ENCODE measurements around the gene NUP58. TPM values are rescaled to one million over a fixed set of nuclear protein-coding genes. Genes with fewer than 3 reads are reported as not detected.
"Not testable (repeated sequence)": the region's sequence is repeated elsewhere in the genome, so short reads cannot be mapped to it uniquely, and the experiment has no call there.

NUP58 gene
- total RNA-seq, 4 donors from 2014 or later = 24.4 to 96.6 (median 42.4) TPM

- Histone ChIP-seq H3K36me3 (no peaks in the 10 kb centered on the region), H3K9me3 (no peaks in the 10 kb centered on the region), H3K27ac (no peak overlapping the region), H3K4me1 (no peaks in the 10 kb centered on the region), H3K27me3 (no peaks in the 10 kb centered on the region), H3K4me3 (no peak overlapping the region)
- DNase-seq = no peak
- TF ChIP-seq, protein P1, sequence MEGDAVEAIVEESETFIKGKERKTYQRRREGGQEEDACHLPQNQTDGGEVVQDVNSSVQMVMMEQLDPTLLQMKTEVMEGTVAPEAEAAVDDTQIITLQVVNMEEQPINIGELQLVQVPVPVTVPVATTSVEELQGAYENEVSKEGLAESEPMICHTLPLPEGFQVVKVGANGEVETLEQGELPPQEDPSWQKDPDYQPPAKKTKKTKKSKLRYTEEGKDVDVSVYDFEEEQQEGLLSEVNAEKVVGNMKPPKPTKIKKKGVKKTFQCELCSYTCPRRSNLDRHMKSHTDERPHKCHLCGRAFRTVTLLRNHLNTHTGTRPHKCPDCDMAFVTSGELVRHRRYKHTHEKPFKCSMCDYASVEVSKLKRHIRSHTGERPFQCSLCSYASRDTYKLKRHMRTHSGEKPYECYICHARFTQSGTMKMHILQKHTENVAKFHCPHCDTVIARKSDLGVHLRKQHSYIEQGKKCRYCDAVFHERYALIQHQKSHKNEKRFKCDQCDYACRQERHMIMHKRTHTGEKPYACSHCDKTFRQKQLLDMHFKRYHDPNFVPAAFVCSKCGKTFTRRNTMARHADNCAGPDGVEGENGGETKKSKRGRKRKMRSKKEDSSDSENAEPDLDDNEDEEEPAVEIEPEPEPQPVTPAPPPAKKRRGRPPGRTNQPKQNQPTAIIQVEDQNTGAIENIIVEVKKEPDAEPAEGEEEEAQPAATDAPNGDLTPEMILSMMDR (IDR thresholded peaks at IDR 0.05) = no peak
- no peak for TF ChIP-seq POLR2A (IDR thresholded peaks at IDR 0.05)
Observed at GRCh38 chr13:25352806-25353205, 51.4 kb downstream of the NUP58 start.

DNA sequence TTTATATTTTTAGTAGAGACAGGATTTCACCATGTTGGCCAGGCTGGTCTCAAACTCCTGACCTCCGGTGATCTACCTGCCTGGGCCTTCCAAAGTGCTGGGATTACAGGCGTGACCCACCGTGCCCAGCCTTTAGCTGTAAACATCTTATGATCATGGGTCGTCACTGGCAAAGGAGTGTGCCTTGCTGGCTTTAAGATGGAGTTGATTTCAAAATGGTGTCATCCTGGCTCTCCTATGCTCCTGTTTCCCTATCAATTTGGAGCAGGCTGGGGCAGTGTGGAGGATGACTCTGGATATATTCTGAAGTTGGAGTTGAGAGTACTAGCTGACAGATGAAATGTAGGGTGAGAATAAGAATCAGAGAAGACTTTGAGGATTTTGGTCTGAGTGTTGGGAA is 51.9 kb downstream of the NUP58 start:
- no peaks in the 10 kb centered on the region for H3K27me3 ChIP-seq
- H3K9me3 ChIP-seq = no peaks in the 10 kb centered on the region
- DNase-seq = no peak
- TF ChIP-seq, protein P1 (IDR thresholded peaks at IDR 0.05) = no peak
- no peak for TF ChIP-seq POLR2A (IDR thresholded peaks at IDR 0.05)
- no peak overlapping the region for H3K27ac ChIP-seq
- no peak overlapping the region for H3K4me3 ChIP-seq
- no peaks in the 10 kb centered on the region for H3K4me1 ChIP-seq
- H3K36me3 ChIP-seq = no peaks in the 10 kb centered on the region

DNA sequence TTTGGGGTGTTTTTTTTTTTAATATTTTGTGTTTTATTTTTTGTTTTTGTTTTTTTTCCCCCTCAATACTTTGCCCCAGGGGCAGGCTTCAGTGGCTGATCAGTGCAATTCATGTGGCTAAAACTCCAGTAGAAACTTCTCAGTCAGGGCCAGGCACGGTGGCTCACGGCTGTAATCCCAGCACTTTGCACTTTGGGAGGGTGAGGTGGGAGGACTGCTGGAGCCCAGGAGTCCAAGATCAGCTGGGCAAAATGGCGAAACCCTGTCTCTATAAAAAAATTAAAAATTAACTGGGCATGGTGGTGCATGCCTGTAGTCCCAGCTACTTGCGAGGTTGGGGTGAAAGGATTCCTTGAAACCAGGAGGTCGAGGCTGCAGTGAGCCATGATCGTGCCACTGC is 53.0 kb downstream of the NUP58 start:
- no peaks in the 10 kb centered on the region for H3K4me1 ChIP-seq
- no peak for DNase-seq

DNA sequence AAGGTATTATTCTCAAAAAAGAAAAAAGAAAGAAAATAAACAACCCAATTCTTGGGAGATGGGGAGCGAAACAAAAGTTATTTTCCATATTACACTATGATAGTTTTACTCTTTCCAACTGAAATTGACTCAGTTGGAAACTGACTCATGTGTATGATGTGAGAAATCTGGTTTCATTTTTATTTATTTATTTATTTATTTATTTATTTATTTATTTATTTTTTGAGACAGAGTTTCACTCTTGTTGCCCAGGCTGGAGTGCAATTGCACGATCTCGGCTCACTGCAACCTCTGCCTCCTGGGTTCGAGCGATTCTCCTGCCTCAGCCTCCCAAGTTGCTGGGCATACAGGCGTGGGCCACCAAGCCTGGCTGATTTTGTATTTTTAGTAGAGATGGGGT is 59.0 kb downstream of the NUP58 start:
- not testable (repeated sequence) for H3K4me3 ChIP-seq, H3K4me1 ChIP-seq, DNase-seq, H3K9me3 ChIP-seq, H3K27ac ChIP-seq, H3K27me3 ChIP-seq, H3K36me3 ChIP-seq

More for the DNA sequence above, 53.0 kb downstream of the NUP58 start:
- H3K4me3 ChIP-seq = no peak overlapping the region
- no peaks in the 10 kb centered on the region for H3K9me3 ChIP-seq
- no peak overlapping the region for H3K27ac ChIP-seq
- H3K36me3 ChIP-seq = no peaks in the 10 kb centered on the region
- TF ChIP-seq POLR2A (IDR thresholded peaks at IDR 0.05) = no peak
- TF ChIP-seq, protein P1 (IDR thresholded peaks at IDR 0.05) = no peak
- no peaks in the 10 kb centered on the region for H3K27me3 ChIP-seq

DNA sequence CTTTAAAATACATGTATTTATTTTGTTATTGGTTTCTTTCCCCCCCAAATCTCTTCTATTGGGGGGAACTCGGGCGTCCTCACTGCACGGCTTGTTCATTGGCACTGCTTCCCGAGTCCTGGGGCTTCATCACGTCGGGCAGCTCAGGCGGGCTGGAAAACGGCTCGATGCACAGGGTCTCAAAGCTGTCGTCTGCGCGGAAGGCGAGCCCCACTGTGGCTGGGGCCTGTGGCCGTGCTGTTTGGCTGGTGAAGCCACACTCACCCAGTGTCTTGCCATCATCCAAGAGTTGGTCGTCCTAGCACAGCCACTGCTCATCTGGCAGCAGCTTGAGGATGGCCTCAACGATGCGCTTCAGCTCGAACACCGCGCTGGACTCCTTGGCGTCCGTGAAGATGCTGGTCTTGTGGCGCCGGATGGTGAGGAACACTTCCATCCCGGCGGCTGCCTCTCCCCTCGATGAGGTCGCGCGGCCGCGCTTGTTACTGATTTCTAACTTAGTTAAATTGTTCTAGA is 64.4 kb downstream of the NUP58 start:
- H3K27ac ChIP-seq = no peak overlapping the region
- H3K36me3 ChIP-seq = no peaks in the 10 kb centered on the region
- H3K4me1 ChIP-seq = no peaks in the 10 kb centered on the region
- no peaks in the 10 kb centered on the region for H3K9me3 ChIP-seq
- DNase-seq = no peak
- no peak for TF ChIP-seq POLR2A (IDR thresholded peaks at IDR 0.05)
- TF ChIP-seq, protein P1 (IDR thresholded peaks at IDR 0.05) = no peak
- H3K27me3 ChIP-seq = no peaks in the 10 kb centered on the region
- H3K4me3 ChIP-seq = no peak overlapping the region

GRCh38 chr13:25371158-25371874 is 69.9 kb downstream of the NUP58 start:
- Histone ChIP-seq H3K27me3 (peaks cover 0 to 8% of the 10 kb centered on the region in 2 donors), H3K4me3 (peak overlapping the region in 2 of 4 donors; percentile 37 to 42), H3K4me1 (peaks cover 0 to 7% (median 3%) of the 10 kb centered on the region in 4 donors), H3K27ac (no peak overlapping the region), H3K9me3 (no peaks in the 10 kb centered on the region), H3K36me3 (no peaks in the 10 kb centered on the region)
- no peak for TF ChIP-seq POLR2A (IDR thresholded peaks at IDR 0.05)
- TF ChIP-seq, protein P1 (IDR thresholded peaks at IDR 0.05) = no peak
- DNase-seq = no peak

Data from Peyer's patch (tissue), 4 donors.